PFSK-1 (cell line): ENCODE results near the gene STARD3NL.

Source experiments
- FOXP2 ChIP-seq: optimal IDR thresholded peaks from 2 replicates; pipeline ENCODE3; 2011; ENCODE audit warnings: borderline replicate concordance, control low read depth, inconsistent platforms; ENCODE audit not compliant: insufficient read depth; ENCODE audit errors: extremely low read length, extremely low read depth
- POLR2AphosphoS5 ChIP-seq: IDR thresholded peaks from 2 replicates; pipeline ENCODE4 v1.6.1; 2012; ENCODE audit warnings: low read depth, mild to moderate bottlenecking, control low read depth, low read length, moderate library complexity
- SIN3A ChIP-seq: IDR thresholded peaks from 2 replicates; pipeline ENCODE4 v1.6.1; 2012; ENCODE audit warnings: mild to moderate bottlenecking, low read length, moderate library complexity, borderline replicate concordance; ENCODE audit not compliant: insufficient read depth
- TAF1 ChIP-seq: IDR thresholded peaks from 2 replicates; pipeline ENCODE4 v1.6.1; 2012; ENCODE audit warnings: low read length, control low read depth, borderline replicate concordance; ENCODE audit not compliant: insufficient read depth
- TF ChIP-seq, protein P1 (sequence below), 2 experiments: IDR thresholded peaks; 2 replicates each; pipeline versions ENCODE4 v1.6.1 to v1.8.0; 2011 to 2012; ENCODE audit warnings: low read depth in 2 of 2, low read length in 2 of 2, control low read depth in 1 of 2, inconsistent platforms in 1 of 2, mild to moderate bottlenecking in 1 of 2, moderate library complexity in 1 of 2; ENCODE audit not compliant: insufficient read depth in 1 of 2

DNA sequence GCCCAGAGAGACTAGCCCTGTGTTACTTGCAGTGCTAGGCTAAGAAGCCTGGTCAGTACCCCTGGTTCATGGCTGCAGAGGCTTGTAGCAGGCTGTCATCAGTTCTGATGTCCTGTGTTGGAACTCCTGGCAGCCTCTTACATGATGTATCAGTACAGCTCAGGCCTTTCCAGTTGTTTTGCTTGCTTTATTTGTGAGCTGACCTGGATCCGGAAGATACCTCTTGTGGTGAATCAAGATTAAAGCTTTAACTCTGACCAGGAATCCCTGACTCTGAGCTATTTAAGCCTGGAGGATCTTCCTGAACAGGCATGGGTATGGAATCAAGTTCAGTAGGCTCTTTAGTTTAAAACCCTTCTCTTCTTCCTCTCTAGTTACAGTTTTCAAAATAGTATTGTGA is 4.4 kb downstream of the STARD3NL start:
- TF ChIP-seq FOXP2 (no peak), POLR2AphosphoS5 (no peak), TAF1 (no peak), SIN3A (no peak)
- TF ChIP-seq, protein P1, sequence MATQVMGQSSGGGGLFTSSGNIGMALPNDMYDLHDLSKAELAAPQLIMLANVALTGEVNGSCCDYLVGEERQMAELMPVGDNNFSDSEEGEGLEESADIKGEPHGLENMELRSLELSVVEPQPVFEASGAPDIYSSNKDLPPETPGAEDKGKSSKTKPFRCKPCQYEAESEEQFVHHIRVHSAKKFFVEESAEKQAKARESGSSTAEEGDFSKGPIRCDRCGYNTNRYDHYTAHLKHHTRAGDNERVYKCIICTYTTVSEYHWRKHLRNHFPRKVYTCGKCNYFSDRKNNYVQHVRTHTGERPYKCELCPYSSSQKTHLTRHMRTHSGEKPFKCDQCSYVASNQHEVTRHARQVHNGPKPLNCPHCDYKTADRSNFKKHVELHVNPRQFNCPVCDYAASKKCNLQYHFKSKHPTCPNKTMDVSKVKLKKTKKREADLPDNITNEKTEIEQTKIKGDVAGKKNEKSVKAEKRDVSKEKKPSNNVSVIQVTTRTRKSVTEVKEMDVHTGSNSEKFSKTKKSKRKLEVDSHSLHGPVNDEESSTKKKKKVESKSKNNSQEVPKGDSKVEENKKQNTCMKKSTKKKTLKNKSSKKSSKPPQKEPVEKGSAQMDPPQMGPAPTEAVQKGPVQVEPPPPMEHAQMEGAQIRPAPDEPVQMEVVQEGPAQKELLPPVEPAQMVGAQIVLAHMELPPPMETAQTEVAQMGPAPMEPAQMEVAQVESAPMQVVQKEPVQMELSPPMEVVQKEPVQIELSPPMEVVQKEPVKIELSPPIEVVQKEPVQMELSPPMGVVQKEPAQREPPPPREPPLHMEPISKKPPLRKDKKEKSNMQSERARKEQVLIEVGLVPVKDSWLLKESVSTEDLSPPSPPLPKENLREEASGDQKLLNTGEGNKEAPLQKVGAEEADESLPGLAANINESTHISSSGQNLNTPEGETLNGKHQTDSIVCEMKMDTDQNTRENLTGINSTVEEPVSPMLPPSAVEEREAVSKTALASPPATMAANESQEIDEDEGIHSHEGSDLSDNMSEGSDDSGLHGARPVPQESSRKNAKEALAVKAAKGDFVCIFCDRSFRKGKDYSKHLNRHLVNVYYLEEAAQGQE (IDR thresholded peaks at IDR 0.05; ENCODE audit: insufficient read depth in 1 of 2, low read depth in 2 of 2, low read length in 2 of 2) = no peak
